ENCODE results near the gene DYRK1B.
"Not testable (repeated sequence)": the region's sequence is repeated elsewhere in the genome, so short reads cannot be mapped to it uniquely, and the experiment has no call there.

The DYRK1B gene

GRCh38 chr19:39829702-39830275 is 4.2 kb downstream of the DYRK1B start:
- no peak for DNase-seq

- DNase-seq = no peak
Measured at GRCh38 chr19:39828654-39829032, 5.3 kb downstream of the DYRK1B start.

- no peak for DNase-seq
Measured at GRCh38 chr19:39828015-39828653, 5.8 kb downstream of the DYRK1B start.

GRCh38 chr19:39827216-39827615 is 6.7 kb downstream of the DYRK1B start:
- DNase-seq = no peak

GRCh38 chr19:39826311-39826945 is 7.5 kb downstream of the DYRK1B start:
- DNase-seq = no peak

- DNase-seq = no peak
Measured at GRCh38 chr19:39825531-39826076, 8.4 kb downstream of the DYRK1B start.

- DNase-seq = no peak
Measured at GRCh38 chr19:39825093-39825463, 8.9 kb downstream of the DYRK1B start.

GRCh38 chr19:39824143-39825092 is 9.5 kb downstream of the DYRK1B start:
- DNase-seq = peak; percentile 77 to 89 (median 86)

- no peak for DNase-seq
Measured at GRCh38 chr19:39823686-39824085, 10.3 kb downstream of the DYRK1B start.

- DNase-seq = no peak
Measured at GRCh38 chr19:39820696-39821095, 13.3 kb downstream of the DYRK1B start.

- DNase-seq = no peak
Measured at GRCh38 chr19:39819786-39820185, 14.2 kb downstream of the DYRK1B start.

GRCh38 chr19:39818626-39819097 is 15.3 kb downstream of the DYRK1B start:
- no peak for DNase-seq

GRCh38 chr19:39817888-39818561 is 15.9 kb downstream of the DYRK1B start:
- no peak for DNase-seq

- no peak for DNase-seq
Measured at GRCh38 chr19:39816287-39817048, 17.5 kb downstream of the DYRK1B start.

GRCh38 chr19:39814595-39814994 is 19.4 kb downstream of the DYRK1B start:
- DNase-seq = no peak

- not testable (repeated sequence) for DNase-seq
Measured at GRCh38 chr19:39814111-39814510, 19.9 kb downstream of the DYRK1B start.

GRCh38 chr19:39813264-39813993 is 20.5 kb downstream of the DYRK1B start:
- no peak for DNase-seq

GRCh38 chr19:39811064-39811463 is 22.9 kb downstream of the DYRK1B start:
- no peak for DNase-seq

- DNase-seq = no peak
Measured at GRCh38 chr19:39810424-39810823, 23.5 kb downstream of the DYRK1B start.

GRCh38 chr19:39809368-39809767 is 24.6 kb downstream of the DYRK1B start:
- DNase-seq = no peak

GRCh38 chr19:39808688-39809087 is 25.3 kb downstream of the DYRK1B start:
- DNase-seq = not testable (repeated sequence)
